T-helper 17 cell (primary cell): ENCODE results near the gene WWOX. TPM values are rescaled to one million over a fixed set of nuclear protein-coding genes. Genes with fewer than 3 reads are reported as not detected.

Source experiments
- ATAC-seq: fragments of 150-1000 bp; cut with Tn5 transposase; 2 replicates; pipeline ENCODE4 v1.10.0; 2021; ENCODE audit warnings: mild to moderate bottlenecking, moderate library complexity
- DNase-seq, 3 donors: peaks; one replicate each; pipeline versions ENCODE4 v3.0.0 to v3.0.0-alpha.2; 2020 to 2021
- H3K9me3 ChIP-seq: one replicate; pipeline ENCODE4 v1.7.0; 2013; ENCODE audit warnings: low read length, mild to moderate bottlenecking; ENCODE audit not compliant: control insufficient read depth, poor library complexity, severe bottlenecking
- H3K27ac Mint-ChIP-seq: one replicate; pipeline ENCODE4 v1.8.0; 2022; ENCODE audit warnings: mild to moderate bottlenecking, moderate library complexity, mixed read lengths
- H3K27me3 Mint-ChIP-seq: one replicate; pipeline ENCODE4 v1.8.0; 2022; ENCODE audit warnings: mixed read lengths
- H3K36me3 Mint-ChIP-seq: one replicate; pipeline ENCODE4 v1.8.0; 2022; ENCODE audit warnings: low read depth, mixed read lengths
- H3K4me1 Mint-ChIP-seq: one replicate; pipeline ENCODE4 v1.8.0; 2022; ENCODE audit warnings: mild to moderate bottlenecking, mixed read lengths
- H3K4me3 Mint-ChIP-seq: one replicate; pipeline ENCODE4 v1.8.0; 2022; ENCODE audit warnings: mild to moderate bottlenecking, moderate library complexity, mixed read lengths
- total RNA-seq, 4 donors: library from RNA in 2 of 4; stranded (reverse) in 2 of 4; gene quantifications; one replicate each; pipeline ENCODE4 v1.2.3 and lab custom pipeline; 2022 to 2026

WWOX gene
- total RNA-seq, 2 donors from 2014 or later, result 26.8 to 29.7 TPM

DNA sequence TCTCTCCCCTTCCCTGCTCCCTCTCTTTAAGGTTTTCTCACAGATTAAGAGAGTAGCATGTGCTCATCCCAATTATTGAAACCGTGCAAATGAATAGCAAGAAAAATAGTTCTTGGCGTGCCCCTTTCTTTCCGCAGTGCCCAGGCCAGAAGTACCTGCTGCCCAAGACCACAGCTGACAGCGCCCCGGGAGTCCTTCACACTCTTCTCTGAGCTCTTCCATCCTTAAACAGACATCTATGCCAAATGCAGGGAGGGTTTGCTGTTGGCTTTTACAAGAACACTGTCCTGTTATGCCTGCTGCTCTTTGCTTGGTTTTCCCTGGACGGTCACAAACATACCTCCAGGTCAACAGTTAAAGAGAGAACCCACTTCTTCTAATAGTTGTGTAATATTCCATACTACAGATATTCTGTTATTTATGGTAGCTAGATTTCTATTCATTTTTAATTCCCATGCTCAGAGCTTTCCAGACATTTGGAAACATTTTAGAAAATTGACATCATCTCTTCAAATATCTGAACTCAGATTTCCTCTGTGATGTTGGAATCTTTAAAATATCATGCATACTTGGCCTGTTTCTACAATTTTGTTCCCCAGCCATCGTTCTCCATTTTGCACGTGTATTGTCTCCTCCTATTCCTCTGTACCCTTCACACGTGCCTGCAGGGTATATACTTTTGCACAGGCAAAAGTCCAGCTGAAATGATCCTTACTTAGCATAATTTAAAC, 416.7 kb downstream of the WWOX start:
- H3K36me3 Mint-ChIP-seq, result no peaks in the 10 kb centered on the region
- no peak overlapping the region for H3K27ac Mint-ChIP-seq
- H3K27me3 Mint-ChIP-seq, result no peaks in the 10 kb centered on the region
- no peak for DNase-seq
- H3K9me3 ChIP-seq, result no peaks in the 10 kb centered on the region
- H3K4me3 Mint-ChIP-seq, result no peak overlapping the region
- ATAC-seq, result no peak
- H3K4me1 Mint-ChIP-seq, result no peaks in the 10 kb centered on the region

- H3K4me3 Mint-ChIP-seq, result no peak overlapping the region
- no peaks in the 10 kb centered on the region for H3K27me3 Mint-ChIP-seq
- no peak for ATAC-seq
- no peaks in the 10 kb centered on the region for H3K36me3 Mint-ChIP-seq
- DNase-seq, result no peak
- H3K27ac Mint-ChIP-seq, result no peak overlapping the region
- H3K4me1 Mint-ChIP-seq, result peaks cover 2% of the 10 kb centered on the region
- H3K9me3 ChIP-seq, result no peaks in the 10 kb centered on the region
Observed at GRCh38 chr16:78519896-78520295, 420.4 kb downstream of the WWOX start.

GRCh38 chr16:78520470-78520869, 421.0 kb downstream of the WWOX start:
- Mint-ChIP-seq H3K4me1 (peaks cover 2% of the 10 kb centered on the region), H3K4me3 (no peak overlapping the region), H3K27ac (no peak overlapping the region), H3K27me3 (no peaks in the 10 kb centered on the region), H3K36me3 (no peaks in the 10 kb centered on the region)
- no peaks in the 10 kb centered on the region for H3K9me3 ChIP-seq
- DNase-seq (no peak), ATAC-seq (no peak)

DNA sequence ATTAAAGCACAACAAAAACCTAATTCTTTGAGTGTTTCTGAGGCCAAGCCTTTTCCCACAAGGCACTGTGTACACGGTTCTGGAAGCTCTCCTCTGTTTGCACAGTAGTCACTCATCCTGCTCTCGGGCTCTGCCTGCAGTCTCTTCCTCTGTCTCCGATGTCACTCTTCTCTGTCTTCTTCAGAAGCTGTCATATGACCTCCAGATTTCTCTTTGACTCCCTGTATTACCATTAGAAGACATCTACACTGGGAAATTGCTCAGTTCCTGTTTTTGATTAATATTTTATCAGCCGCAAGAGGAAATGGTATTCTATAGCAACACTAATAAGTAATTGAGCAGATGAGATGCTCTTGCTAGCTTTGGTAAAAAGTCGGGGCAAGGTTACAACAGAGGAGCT, 422.9 kb downstream of the WWOX start:
- DNase-seq (no peak), ATAC-seq (no peak)
- no peaks in the 10 kb centered on the region for H3K9me3 ChIP-seq
- no peak overlapping the region for H3K27ac Mint-ChIP-seq
- H3K4me3 Mint-ChIP-seq, result no peak overlapping the region
- H3K4me1 Mint-ChIP-seq, result peaks cover 2% of the 10 kb centered on the region
- no peaks in the 10 kb centered on the region for H3K27me3 Mint-ChIP-seq
- H3K36me3 Mint-ChIP-seq, result no peaks in the 10 kb centered on the region

GRCh38 chr16:78523212-78523985, 423.9 kb downstream of the WWOX start:
- H3K4me1 Mint-ChIP-seq, result peaks cover 2% of the 10 kb centered on the region
- H3K27me3 Mint-ChIP-seq, result no peaks in the 10 kb centered on the region

DNA sequence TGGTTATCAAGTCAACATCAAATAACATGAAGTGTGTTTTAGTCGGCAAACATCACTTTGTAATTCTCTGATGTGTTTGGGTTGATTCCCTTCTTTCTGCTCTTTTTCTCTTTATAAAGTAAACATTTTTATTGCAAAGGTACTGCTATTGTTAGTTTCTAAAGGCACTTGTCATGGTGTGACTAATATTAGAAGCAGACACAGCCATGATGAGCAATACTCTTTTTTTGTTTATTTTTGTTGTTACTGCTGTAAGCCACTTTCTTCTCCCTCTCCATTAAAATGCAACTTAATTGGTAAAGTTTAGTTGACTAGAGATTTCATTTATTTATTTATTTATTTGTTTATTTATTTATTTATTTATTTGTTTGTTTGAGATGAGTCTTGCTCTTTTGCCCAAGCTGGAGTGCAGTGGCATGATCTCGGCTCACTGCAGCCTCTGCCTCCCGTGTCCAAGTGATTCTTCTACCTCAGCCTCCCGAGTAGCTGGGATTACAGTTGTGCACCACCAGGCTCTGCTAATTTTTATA, 424.7 kb downstream of the WWOX start:
- ATAC-seq (no peak), DNase-seq (no peak)
- no peak overlapping the region for H3K27ac Mint-ChIP-seq
- H3K4me3 Mint-ChIP-seq, result no peak overlapping the region
- H3K27me3 Mint-ChIP-seq, result no peaks in the 10 kb centered on the region
- H3K36me3 Mint-ChIP-seq, result no peaks in the 10 kb centered on the region
- peaks cover 2% of the 10 kb centered on the region for H3K4me1 Mint-ChIP-seq
- H3K9me3 ChIP-seq, result no peaks in the 10 kb centered on the region

More at GRCh38 chr16:78523212-78523985, 423.9 kb downstream of the WWOX start:
- Mint-ChIP-seq H3K36me3 (no peaks in the 10 kb centered on the region), H3K27ac (no peak overlapping the region), H3K4me3 (no peak overlapping the region)
- ATAC-seq (no peak), DNase-seq (no peak)
- H3K9me3 ChIP-seq, result no peaks in the 10 kb centered on the region

DNA sequence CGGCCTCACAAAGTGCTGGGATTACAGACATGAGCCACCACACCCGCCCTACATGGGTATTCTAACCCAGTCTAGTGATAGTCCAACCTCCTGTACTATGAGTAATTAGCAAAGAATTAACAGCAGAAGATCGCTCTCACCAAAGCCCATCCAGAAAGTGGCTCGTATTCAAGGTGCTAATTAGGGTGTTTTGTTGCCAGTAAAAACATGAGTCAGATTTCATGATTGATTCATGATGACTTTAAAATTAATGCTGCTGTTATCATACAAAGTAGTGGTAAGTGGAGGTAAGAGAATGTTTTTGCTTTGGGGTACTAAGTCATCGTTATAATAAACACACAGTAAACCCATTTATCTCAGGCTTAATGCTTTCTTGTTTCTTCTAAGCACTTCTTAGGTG, 428.8 kb downstream of the WWOX start:
- no peaks in the 10 kb centered on the region for H3K4me1 Mint-ChIP-seq
- DNase-seq (no peak), ATAC-seq (no peak)
- no peak overlapping the region for H3K27ac Mint-ChIP-seq
- no peaks in the 10 kb centered on the region for H3K9me3 ChIP-seq
- H3K4me3 Mint-ChIP-seq, result no peak overlapping the region
- H3K27me3 Mint-ChIP-seq, result no peaks in the 10 kb centered on the region
- H3K36me3 Mint-ChIP-seq, result peaks cover 2% of the 10 kb centered on the region

DNA sequence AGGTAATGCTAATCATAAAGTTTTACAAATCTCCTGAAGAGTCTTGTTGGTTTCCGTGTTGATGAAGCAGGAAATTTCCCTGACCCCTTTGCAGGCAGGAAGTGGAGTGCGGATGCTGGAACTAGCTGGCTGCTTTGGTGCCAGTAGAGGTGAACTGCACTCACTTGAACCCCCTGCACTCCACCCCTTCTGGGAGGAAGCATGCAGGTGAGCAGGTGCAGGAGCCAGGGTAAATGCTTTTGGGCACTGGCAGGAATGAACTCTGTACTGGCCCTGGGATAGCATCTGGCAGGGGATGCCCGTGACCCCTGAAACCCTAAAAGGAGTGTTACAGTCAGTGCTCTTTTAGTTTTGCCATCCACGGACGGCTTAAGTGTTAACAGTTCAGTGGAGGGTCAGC, 430.4 kb downstream of the WWOX start:
- Mint-ChIP-seq H3K27ac (no peak overlapping the region), H3K4me3 (no peak overlapping the region), H3K4me1 (no peaks in the 10 kb centered on the region), H3K36me3 (peaks cover 2% of the 10 kb centered on the region), H3K27me3 (no peaks in the 10 kb centered on the region)
- no peak for ATAC-seq
- no peak for DNase-seq
- no peaks in the 10 kb centered on the region for H3K9me3 ChIP-seq

- H3K9me3 ChIP-seq, result no peaks in the 10 kb centered on the region
- ATAC-seq (no peak), DNase-seq (no peak)
- Mint-ChIP-seq H3K36me3 (peaks cover 2% of the 10 kb centered on the region), H3K4me3 (no peak overlapping the region), H3K4me1 (no peaks in the 10 kb centered on the region), H3K27ac (no peak overlapping the region), H3K27me3 (no peaks in the 10 kb centered on the region)
Observed at GRCh38 chr16:78530283-78530682, 430.8 kb downstream of the WWOX start.

DNA sequence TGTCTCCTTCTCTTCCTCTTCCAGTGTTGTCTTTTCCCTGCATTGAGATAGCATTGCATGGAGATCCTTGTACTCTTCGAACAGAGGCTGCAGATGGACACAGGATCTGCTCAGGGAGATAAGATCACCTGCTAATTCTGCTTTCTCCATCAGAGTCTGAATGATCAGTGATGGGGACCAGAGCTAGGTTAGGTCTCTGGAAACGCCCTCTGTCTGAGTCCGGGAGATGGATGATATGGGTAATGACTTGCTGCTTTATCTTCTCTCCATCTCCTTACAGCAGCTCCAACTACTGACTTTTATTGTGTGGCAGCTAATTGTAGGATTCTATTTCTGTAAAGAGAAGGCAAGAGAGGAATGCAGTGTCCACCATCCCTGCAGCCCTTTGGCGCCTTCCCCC, 435.6 kb downstream of the WWOX start:
- Mint-ChIP-seq H3K4me3 (no peak overlapping the region), H3K27me3 (no peaks in the 10 kb centered on the region), H3K4me1 (no peaks in the 10 kb centered on the region), H3K27ac (no peak overlapping the region), H3K36me3 (peaks cover 2% of the 10 kb centered on the region)
- ATAC-seq, result no peak
- H3K9me3 ChIP-seq, result no peaks in the 10 kb centered on the region
- DNase-seq, result no peak

DNA sequence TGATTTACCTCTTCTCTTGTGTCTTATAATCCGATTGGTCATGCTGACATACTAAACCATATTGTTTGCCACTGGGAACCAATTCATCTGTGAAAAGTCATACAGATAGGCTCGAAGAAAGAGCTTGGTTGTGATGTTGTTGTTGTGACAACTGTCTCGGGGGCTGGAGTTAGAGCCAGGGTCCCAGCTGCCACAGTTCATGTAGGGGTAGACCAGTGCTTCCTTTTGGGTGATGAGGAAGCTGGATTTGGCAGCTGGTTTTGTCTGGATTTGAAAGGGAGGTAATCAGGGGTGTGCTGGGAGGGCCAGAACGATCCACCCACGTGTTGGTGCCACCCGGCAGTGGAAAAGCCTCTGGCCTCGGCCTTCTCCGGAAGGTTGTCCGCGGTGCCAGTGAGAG, 438.1 kb downstream of the WWOX start:
- no peaks in the 10 kb centered on the region for H3K36me3 Mint-ChIP-seq
- no peaks in the 10 kb centered on the region for H3K27me3 Mint-ChIP-seq
- ATAC-seq, result no peak
- no peak for DNase-seq
- H3K27ac Mint-ChIP-seq, result no peak overlapping the region
- no peaks in the 10 kb centered on the region for H3K9me3 ChIP-seq
- H3K4me1 Mint-ChIP-seq, result no peaks in the 10 kb centered on the region
- H3K4me3 Mint-ChIP-seq, result no peak overlapping the region

DNA sequence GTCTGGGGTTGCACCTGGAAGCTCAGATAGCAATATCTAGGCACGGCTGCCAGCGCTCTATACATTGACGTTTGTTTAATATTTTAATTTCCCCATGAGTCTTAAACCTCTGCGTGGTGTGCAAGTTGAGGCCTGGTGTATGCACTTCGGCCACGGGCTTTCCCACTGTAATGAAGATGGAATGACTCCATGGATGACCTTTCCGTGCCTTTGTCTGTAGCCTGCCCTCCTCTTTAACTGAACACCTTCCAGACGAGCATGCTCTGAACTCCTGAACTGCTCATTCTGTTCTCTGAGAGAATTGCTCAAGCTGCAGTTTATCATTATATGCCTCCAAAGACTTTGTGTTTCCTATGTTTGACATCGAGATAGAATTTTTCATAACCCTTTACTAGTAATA, 438.8 kb downstream of the WWOX start:
- no peaks in the 10 kb centered on the region for H3K9me3 ChIP-seq
- DNase-seq (no peak), ATAC-seq (no peak)
- Mint-ChIP-seq H3K4me1 (no peaks in the 10 kb centered on the region), H3K4me3 (no peak overlapping the region), H3K36me3 (no peaks in the 10 kb centered on the region), H3K27me3 (no peaks in the 10 kb centered on the region), H3K27ac (no peak overlapping the region)

- DNase-seq (no peak), ATAC-seq (no peak)
- H3K27ac Mint-ChIP-seq, result no peak overlapping the region
- no peaks in the 10 kb centered on the region for H3K36me3 Mint-ChIP-seq
- no peaks in the 10 kb centered on the region for H3K4me1 Mint-ChIP-seq
- no peak overlapping the region for H3K4me3 Mint-ChIP-seq
- H3K9me3 ChIP-seq, result no peaks in the 10 kb centered on the region
- no peaks in the 10 kb centered on the region for H3K27me3 Mint-ChIP-seq
Observed at GRCh38 chr16:78538919-78539318, 439.5 kb downstream of the WWOX start.

- Mint-ChIP-seq H3K4me1 (no peaks in the 10 kb centered on the region), H3K27ac (no peak overlapping the region), H3K27me3 (no peaks in the 10 kb centered on the region), H3K36me3 (no peaks in the 10 kb centered on the region), H3K4me3 (no peak overlapping the region)
- H3K9me3 ChIP-seq, result no peaks in the 10 kb centered on the region
- ATAC-seq (no peak), DNase-seq (no peak)
Observed at GRCh38 chr16:78542419-78542818, 443.0 kb downstream of the WWOX start.
